ENCODE measurements around the gene STK38L. TPM values are rescaled to one million over a fixed set of nuclear protein-coding genes. Genes with fewer than 3 reads are reported as not detected.

The STK38L gene
- total and polyA plus RNA-seq, 2 of the 8 experiments (the other 6 are each of a cell fraction or from before 2014, with no cell fraction given) = 8.1 to 63.6 TPM

DNA sequence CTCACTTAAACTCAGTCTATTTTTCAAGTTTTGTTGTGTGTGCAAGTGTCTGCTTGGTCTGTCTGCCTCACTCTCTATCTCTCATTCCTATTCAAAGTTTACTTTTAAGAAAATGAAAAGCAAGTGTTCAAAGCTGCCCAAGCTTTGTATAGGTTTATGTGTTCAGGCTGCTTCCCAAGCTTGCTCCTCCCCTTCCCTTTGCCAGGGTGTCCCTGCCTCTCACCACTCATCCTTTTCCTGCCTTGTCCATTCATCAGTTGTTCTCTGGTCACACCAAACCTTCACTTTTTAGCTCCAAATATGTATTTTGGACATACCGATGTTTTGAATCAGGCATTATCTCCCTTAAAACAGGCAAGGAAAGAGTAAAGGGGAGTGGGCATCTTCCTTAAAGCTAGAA lies 41.3 kb downstream of the STK38L start:
- Histone ChIP-seq H3K9ac (replicated peaks in 1 of 4; ENCODE audit: extremely low read depth in 1 of 4, low read depth in 3 of 4, low read length in 3 of 4) (no peak overlapping the region), H2AK5ac (ENCODE audit: low read depth, low read length) (no peak overlapping the region), H3K27ac (ENCODE audit: low read depth, low read length) (no peak overlapping the region; the same call in 1 of the 2 replicates), H2BK20ac (ENCODE audit: low read length) (no peak overlapping the region), H2BK120ac (replicated peaks; ENCODE audit: low read depth, low read length) (no peak overlapping the region), H3K56ac (replicated peaks; ENCODE audit: insufficient read length, low read depth, low read length) (no peak overlapping the region), H2BK12ac (ENCODE audit: low read depth, low read length) (no peak overlapping the region), H3K36me3 (ENCODE audit: control insufficient read depth in 2 of 4, insufficient read depth in 4 of 4, low read length in 3 of 4) (no peaks in the 10 kb centered on the region), H3K4ac (replicated peaks; ENCODE audit: insufficient read length, low read depth, low read length) (no peak overlapping the region), H2BK5ac (ENCODE audit: low read depth, low read length) (no peak overlapping the region), H4K20me1 (replicated peaks in 1 of 2; ENCODE audit: control insufficient read depth in 1 of 2, insufficient read depth in 2 of 2, low read length in 2 of 2) (no peaks in the 10 kb centered on the region), H3K18ac (ENCODE audit: extremely low read depth, low read length) (no peak overlapping the region), H3K4me2 (ENCODE audit: insufficient read depth in 1 of 2, low read depth in 2 of 2, low read length in 2 of 2) (peak overlapping the region in 1 of 2 experiments; percentile 13; a peak in 1 of 4 replicates), H3K14ac (ENCODE audit: insufficient read length) (no peak overlapping the region), H3K9me3 (ENCODE audit: insufficient read depth in 2 of 2, low read depth in 1 of 2, low read length in 1 of 2) (no peaks in the 10 kb centered on the region), H4K5ac (ENCODE audit: insufficient read length, low read depth, low read length) (no peak overlapping the region), H2AFZ (ENCODE audit: low read length) (no peak overlapping the region), H4K91ac (replicated peaks; ENCODE audit: insufficient read length, low read length) (no peak overlapping the region), H3K23ac (ENCODE audit: insufficient read length) (no peak overlapping the region), H3K79me2 (ENCODE audit: control insufficient read depth in 1 of 2, insufficient read depth in 2 of 2, low read length in 2 of 2) (peaks cover 0 to 33% of the 10 kb centered on the region in 2 experiments; a peak in 2 of 4 replicates), H3K27me3 (replicated peaks in 1 of 4; ENCODE audit: control insufficient read depth in 3 of 4, extremely low read depth in 1 of 4, insufficient read depth in 3 of 4, low read length in 3 of 4) (no peaks in the 10 kb centered on the region), H3K79me1 (ENCODE audit: low read depth, low read length) (0 out of 2 replicates have a peak, but pooled peaks cover 3% of the 10 kb centered on the region), H3K4me1 (replicated peaks in 1 of 4; ENCODE audit: control insufficient read depth in 3 of 4, insufficient read depth in 4 of 4, low read length in 3 of 4) (peaks cover 0 to 6% (median 2%) of the 10 kb centered on the region in 4 experiments; a peak in 4 of 7 replicates), H4K8ac (ENCODE audit: extremely low read depth, insufficient read depth, low read length) (no peak overlapping the region), H3K23me2 (ENCODE audit: low read depth, low read length) (no peaks in the 10 kb centered on the region), H3K4me3 (ENCODE audit: extremely low read depth in 1 of 4, insufficient read depth in 2 of 4, low read depth in 3 of 4, low read length in 4 of 4) (no peak overlapping the region), H2BK15ac (ENCODE audit: low read length) (no peak overlapping the region)
- ChIA-PET POLR2A (ENCODE audit: partially characterized antibody) (no interaction called here), CTCF (ENCODE audit: partially characterized antibody) (interaction anchor here (0.6 to 1.4 kb wide), 4 partner anchors 17 to 90 kb away, joined by 3 to 6 read pairs (median 4); no protein-coding TSS in a partner anchor)
- FAIRE-seq (peak; percentile 48), DNase-seq (ENCODE audit: low read depth in 1 of 2, low spot score in 2 of 2) (no peak)
- TF ChIP-seq, protein P1, sequence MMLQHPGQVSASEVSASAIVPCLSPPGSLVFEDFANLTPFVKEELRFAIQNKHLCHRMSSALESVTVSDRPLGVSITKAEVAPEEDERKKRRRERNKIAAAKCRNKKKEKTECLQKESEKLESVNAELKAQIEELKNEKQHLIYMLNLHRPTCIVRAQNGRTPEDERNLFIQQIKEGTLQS (IDR thresholded peaks at IDR 0.05; ENCODE audit: insufficient read depth, low read depth, low read length) = no peak
- TF ChIP-seq PHF8 (conservative IDR thresholded peaks at IDR 0.05; ENCODE audit: low read depth, low read length) (no peak), NANOG (IDR thresholded peaks at IDR 0.05; ENCODE audit: insufficient read depth, low read depth, low read length, poor library complexity, severe bottlenecking) (no peak), NRF1 (IDR thresholded peaks at IDR 0.05; ENCODE audit: low read depth, low read length) (no peak)
- TF ChIP-seq, protein P2, sequence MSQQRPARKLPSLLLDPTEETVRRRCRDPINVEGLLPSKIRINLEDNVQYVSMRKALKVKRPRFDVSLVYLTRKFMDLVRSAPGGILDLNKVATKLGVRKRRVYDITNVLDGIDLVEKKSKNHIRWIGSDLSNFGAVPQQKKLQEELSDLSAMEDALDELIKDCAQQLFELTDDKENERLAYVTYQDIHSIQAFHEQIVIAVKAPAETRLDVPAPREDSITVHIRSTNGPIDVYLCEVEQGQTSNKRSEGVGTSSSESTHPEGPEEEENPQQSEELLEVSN (IDR thresholded peaks at IDR 0.05) = no peak
- 65% methylated on average over 1 of the region's 1 CpG; no CpG with 5 or more reads in 1 of the 2 experiments for WGBS, 2 experiments (ENCODE audit: extremely low coverage in 1 of 2, insufficient coverage in 1 of 2, insufficient read length in 1 of 2, insufficient replicate concordance in 2 of 2, low coverage in 1 of 2, low lambda C conversion rate in 2 of 2, missing lambda C conversion rate in 1 of 2)

All from H1 (cell line).